ENCODE data around the gene ASTL.

The ASTL gene

GRCh38 chr2:96129528-96130120 is 8.7 kb downstream of the ASTL start:
- TF ChIP-seq CTCF (IDR thresholded peaks at IDR 0.05; ENCODE audit: insufficient read depth, low read length, poor library complexity, severe bottlenecking) (no peak), EZH2phosphoT487 (conservative IDR thresholded peaks at IDR 0.05; ENCODE audit: low read length) (no peak)

GRCh38 chr2:96128456-96128855 is 9.8 kb downstream of the ASTL start:
- Histone ChIP-seq H3K9me2 (replicated peaks; ENCODE audit: insufficient read depth, low read length) (no peaks in the 10 kb centered on the region), H4K20me1 (ENCODE audit: low read depth, low read length) (no peaks in the 10 kb centered on the region), H3K27ac (ENCODE audit: low read depth, low read length) (no peak overlapping the region), H2AFZ (ENCODE audit: low read depth, low read length, severe bottlenecking) (no peak overlapping the region), H3K4me3 (ENCODE audit: insufficient read depth, low read length, poor library complexity, severe bottlenecking) (no peak overlapping the region), H3K27me3 (ENCODE audit: low read length) (no peaks in the 10 kb centered on the region), H3K9ac (ENCODE audit: low read length) (no peak overlapping the region), H3K4me2 (ENCODE audit: low read depth, low read length, poor library complexity, severe bottlenecking) (no peak overlapping the region), H3K36me3 (ENCODE audit: low read length) (no peaks in the 10 kb centered on the region), H3F3A (ENCODE audit: insufficient read depth) (no peaks in the 10 kb centered on the region), H3K9me3 (ENCODE audit: insufficient read depth, low read length) (no peaks in the 10 kb centered on the region), H3K79me2 (ENCODE audit: insufficient read depth, low read length) (no peaks in the 10 kb centered on the region)
- TF ChIP-seq EZH2phosphoT487 (conservative IDR thresholded peaks at IDR 0.05; ENCODE audit: low read length): no peak
- TF ChIP-seq CTCF (IDR thresholded peaks at IDR 0.05; ENCODE audit: insufficient read depth, low read length, poor library complexity, severe bottlenecking): no peak

More at GRCh38 chr2:96129528-96130120, 8.7 kb downstream of the ASTL start:
- no peak overlapping the region for H3K27ac ChIP-seq (ENCODE audit: low read depth, low read length)
- no peaks in the 10 kb centered on the region for H4K20me1 ChIP-seq (ENCODE audit: low read depth, low read length)
- H3F3A ChIP-seq (ENCODE audit: insufficient read depth): no peaks in the 10 kb centered on the region
- H3K9ac ChIP-seq (ENCODE audit: low read length): no peak overlapping the region
- H3K27me3 ChIP-seq (ENCODE audit: low read length): no peaks in the 10 kb centered on the region
- H3K4me3 ChIP-seq (ENCODE audit: insufficient read depth, low read length, poor library complexity, severe bottlenecking): no peak overlapping the region
- H3K9me2 ChIP-seq (replicated peaks; ENCODE audit: insufficient read depth, low read length): no peaks in the 10 kb centered on the region
- no peaks in the 10 kb centered on the region for H3K36me3 ChIP-seq (ENCODE audit: low read length)
- H3K4me2 ChIP-seq (ENCODE audit: low read depth, low read length, poor library complexity, severe bottlenecking): no peak overlapping the region
- no peaks in the 10 kb centered on the region for H3K9me3 ChIP-seq (ENCODE audit: insufficient read depth, low read length)
- no peaks in the 10 kb centered on the region for H3K79me2 ChIP-seq (ENCODE audit: insufficient read depth, low read length)
- H2AFZ ChIP-seq (ENCODE audit: low read depth, low read length, severe bottlenecking): no peak overlapping the region

GRCh38 chr2:96124406-96125265 is 13.7 kb downstream of the ASTL start:
- Histone ChIP-seq H3F3A (ENCODE audit: insufficient read depth) (no peaks in the 10 kb centered on the region), H3K9me2 (replicated peaks; ENCODE audit: insufficient read depth, low read length) (no peaks in the 10 kb centered on the region), H3K36me3 (ENCODE audit: low read length) (no peaks in the 10 kb centered on the region), H3K9ac (ENCODE audit: low read length) (no peak overlapping the region), H3K4me3 (ENCODE audit: insufficient read depth, low read length, poor library complexity, severe bottlenecking) (no peak overlapping the region), H3K4me2 (ENCODE audit: low read depth, low read length, poor library complexity, severe bottlenecking) (no peak overlapping the region), H3K9me3 (ENCODE audit: insufficient read depth, low read length) (no peaks in the 10 kb centered on the region), H3K27me3 (ENCODE audit: low read length) (no peaks in the 10 kb centered on the region), H2AFZ (ENCODE audit: low read depth, low read length, severe bottlenecking) (no peak overlapping the region), H3K79me2 (ENCODE audit: insufficient read depth, low read length) (no peaks in the 10 kb centered on the region), H4K20me1 (ENCODE audit: low read depth, low read length) (no peaks in the 10 kb centered on the region), H3K27ac (ENCODE audit: low read depth, low read length) (no peak overlapping the region)
- no peak for TF ChIP-seq CTCF (IDR thresholded peaks at IDR 0.05; ENCODE audit: insufficient read depth, low read length, poor library complexity, severe bottlenecking)
